GM23338 (cell line): ENCODE data around the gene EP400. TPM values are rescaled to one million over a fixed set of nuclear protein-coding genes. Genes with fewer than 3 reads are reported as not detected.

Experiments used
- ATAC-seq: fragments of 200-7000 bp; cut with Tn5 transposase; 3 replicates; pipeline ENCODE4 v1.9.1; 2020
- DNase-seq: peaks from one replicate; pipeline ENCODE4 v3.0.0-alpha.2; 2015; ENCODE audit warnings: low spot score
- H2AFZ ChIP-seq: fragments of 200-600 bp; sonication (generic); 2 replicates; pipeline ENCODE4 v1.8.0; 2016; ENCODE audit warnings: antibody characterized with exemption, mild to moderate bottlenecking, moderate library complexity
- H3F3A ChIP-seq: fragments of 200-600 bp; sonication (generic); replicated peaks from 2 replicates; pipeline ENCODE4 v1.8.0; 2017; ENCODE audit warnings: antibody characterized with exemption, mixed run types, low read depth
- H3K27ac ChIP-seq: fragments of 200-600 bp; sonication (generic); 2 replicates; pipeline ENCODE4 v1.6.1; 2016; ENCODE audit warnings: low read depth
- H3K27me3 ChIP-seq: fragments of 200-600 bp; sonication (generic); 2 replicates; pipeline ENCODE4 v1.8.0; 2016; ENCODE audit warnings: mild to moderate bottlenecking, mixed run types, moderate library complexity; ENCODE audit not compliant: insufficient read depth
- H3K36me3 ChIP-seq: fragments of 200-600 bp; sonication (generic); 2 replicates; pipeline ENCODE4 v1.8.0; 2016; ENCODE audit warnings: mild to moderate bottlenecking; ENCODE audit not compliant: insufficient read depth
- H3K4me1 ChIP-seq: fragments of 200-600 bp; sonication (generic); 2 replicates; pipeline ENCODE4 v1.8.0; 2016; ENCODE audit warnings: mild to moderate bottlenecking, moderate library complexity; ENCODE audit not compliant: insufficient read depth
- H3K4me2 ChIP-seq: fragments of 200-600 bp; sonication (generic); 2 replicates; pipeline ENCODE4 v1.7.1; 2017; ENCODE audit warnings: mixed run types
- H3K4me3 ChIP-seq: fragments of 200-600 bp; sonication (generic); 2 replicates; pipeline ENCODE4 v1.6.1; 2016; ENCODE audit warnings: mixed run types
- H3K79me2 ChIP-seq: fragments of 200-600 bp; sonication (generic); replicated peaks from 2 replicates; pipeline ENCODE4 v1.8.0; 2017; ENCODE audit warnings: mild to moderate bottlenecking; ENCODE audit not compliant: insufficient read depth
- H3K9me2 ChIP-seq: fragments of 200-600 bp; sonication (generic); 2 replicates; pipeline ENCODE4 v1.8.0; 2017; ENCODE audit not compliant: insufficient read depth
- H4K20me1 ChIP-seq: fragments of 200-600 bp; sonication (generic); replicated peaks from 2 replicates; pipeline ENCODE4 v1.8.0; 2017; ENCODE audit warnings: mild to moderate bottlenecking; ENCODE audit not compliant: insufficient read depth
- H3K27ac Mint-ChIP-seq: 2 replicates; pipeline ENCODE4 v1.8.0; 2020; ENCODE audit warnings: inconsistent platforms, mild to moderate bottlenecking, moderate library complexity, mixed read lengths
- H3K27me3 Mint-ChIP-seq: 3 replicates; pipeline ENCODE4 v1.8.0; 2022; ENCODE audit warnings: low read depth, mild to moderate bottlenecking, moderate library complexity, mixed read lengths, inconsistent platforms; ENCODE audit not compliant: insufficient read depth, poor library complexity
- H3K36me3 Mint-ChIP-seq: 3 replicates; pipeline ENCODE4 v1.8.0; 2021; ENCODE audit warnings: low read depth, mild to moderate bottlenecking, inconsistent platforms, moderate library complexity, mixed read lengths
- H3K4me1 Mint-ChIP-seq: 3 replicates; pipeline ENCODE4 v1.8.0; 2020; ENCODE audit warnings: mild to moderate bottlenecking, inconsistent platforms, mixed read lengths
- H3K4me3 Mint-ChIP-seq: 3 replicates; pipeline ENCODE4 v1.8.0; 2021; ENCODE audit warnings: moderate library complexity, mild to moderate bottlenecking, inconsistent platforms, mixed read lengths
- H3K9me3 Mint-ChIP-seq: 3 replicates; pipeline ENCODE4 v1.8.0; 2020; ENCODE audit warnings: moderate library complexity, mild to moderate bottlenecking, inconsistent platforms, mixed read lengths
- CREB1 ChIP-seq: fragments of 250-450 bp; sonication (Bioruptor Pico); IDR thresholded peaks from 2 replicates; pipeline ENCODE4 v1.5.0; 2020; ENCODE audit warnings: low read depth, mild to moderate bottlenecking, moderate library complexity
- EZH2phosphoT487 ChIP-seq: fragments of 200-600 bp; sonication (generic); IDR thresholded peaks from one replicate; pipeline ENCODE4 v1.8.1; 2018; ENCODE audit warnings: antibody characterized with exemption; ENCODE audit not compliant: unreplicated experiment
- JUNB ChIP-seq: IDR thresholded peaks from one replicate; pipeline ENCODE4 v1.6.1; 2016; ENCODE audit warnings: antibody characterized with exemption; ENCODE audit not compliant: unreplicated experiment
- NANOG ChIP-seq: IDR thresholded peaks from 2 replicates; pipeline ENCODE4 v1.6.1; 2016; ENCODE audit warnings: antibody characterized with exemption, borderline replicate concordance
- POLR2AphosphoS5 ChIP-seq: IDR thresholded peaks from 2 replicates; pipeline ENCODE4 v1.6.1; 2016; ENCODE audit warnings: antibody characterized with exemption, low read depth
- REST ChIP-seq: IDR thresholded peaks from one replicate; pipeline ENCODE4 v1.6.1; 2018; ENCODE audit warnings: antibody characterized with exemption; ENCODE audit not compliant: unreplicated experiment
- STAT1 ChIP-seq: IDR thresholded peaks from one replicate; pipeline ENCODE4 v1.6.1; 2016; ENCODE audit warnings: antibody characterized with exemption; ENCODE audit not compliant: unreplicated experiment
- ZNF462 ChIP-seq: fragments of 250-450 bp; sonication (Bioruptor Pico); IDR thresholded peaks from 2 replicates; pipeline ENCODE4 v1.5.0; 2020; ENCODE audit warnings: mild to moderate bottlenecking, moderate library complexity
- polyA plus RNA-seq: library from polyadenylated mRNA; unstranded; fragments of >200 nt; fragmentation: Nextera tagmentation; extraction: Ambion mirVana; gene quantifications from 2 replicates; pipeline ENCODE4 v1.2.1, GENCODE V29; 2016
- total RNA-seq: library from RNA; depleted of rRNA; stranded (reverse); fragments of >200 nt; shearing (Covaris generic); gene quantifications from 2 replicates; pipeline ENCODE4 v1.2.3, GENCODE V29; 2014
- TF ChIP-seq, protein P1 (sequence below), 2 experiments: fragments of 200-600 bp in 1 of 2; sonication (generic) in 1 of 2; conservative IDR thresholded peaks; 2 replicates each; pipeline versions ENCODE4 v1.5.1 to v1.6.1; 2016 to 2017; ENCODE audit warnings: antibody characterized with exemption in 2 of 2, low read depth in 2 of 2, mild to moderate bottlenecking in 2 of 2, moderate library complexity in 1 of 2

The EP400 gene
- total and polyA plus RNA-seq, 2 experiments from 2014 or later = 26.3 to 57.2 TPM

DNA sequence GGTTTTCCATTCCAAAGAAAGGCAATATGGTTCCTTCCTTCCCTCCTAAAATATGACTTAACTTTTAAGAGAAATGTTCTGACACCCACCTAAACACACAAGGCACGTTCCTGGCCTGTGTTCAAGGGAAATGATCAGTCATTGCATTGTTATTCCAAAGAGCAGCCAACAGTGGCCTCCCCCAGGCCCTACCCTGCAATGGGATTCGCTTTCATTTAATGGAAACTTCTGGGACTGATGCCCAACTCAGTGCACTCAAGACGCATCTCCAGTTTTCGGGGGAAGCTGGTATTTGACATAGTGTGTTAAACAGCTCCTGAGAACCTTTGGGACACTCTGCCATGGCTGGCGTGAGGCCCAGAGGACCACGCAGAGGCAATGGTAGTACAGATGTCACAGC lies 128.4 kb downstream of the EP400 start:
- no peak overlapping the region for H3K4me3 Mint-ChIP-seq
- no peak overlapping the region for H3K27ac Mint-ChIP-seq
- no peak overlapping the region for H3K27ac ChIP-seq
- peaks cover 1% of the 10 kb centered on the region for H3K27me3 Mint-ChIP-seq
- H3K4me2 ChIP-seq = no peak overlapping the region
- no peaks in the 10 kb centered on the region for H4K20me1 ChIP-seq
- H3K36me3 ChIP-seq = peaks cover 27% of the 10 kb centered on the region
- H3K4me3 ChIP-seq = no peak overlapping the region
- H3K4me1 ChIP-seq = 0 out of 2 replicates have a peak, but pooled peaks cover 3% of the 10 kb centered on the region
- H3K79me2 ChIP-seq = no peaks in the 10 kb centered on the region
- H3K27me3 ChIP-seq = no peaks in the 10 kb centered on the region
- H3K9me2 ChIP-seq = no peaks in the 10 kb centered on the region
- peaks cover 48% of the 10 kb centered on the region for H3K36me3 Mint-ChIP-seq
- peaks cover 4% of the 10 kb centered on the region; the same call in 1 of the 3 replicates for H3K4me1 Mint-ChIP-seq
- ATAC-seq = no peak
- H3K9me3 Mint-ChIP-seq = no peaks in the 10 kb centered on the region; the same call in 2 of the 3 replicates
- 0 out of 2 replicates have a peak, but pooled peaks cover 14% of the 10 kb centered on the region for H3F3A ChIP-seq
- TF ChIP-seq POLR2AphosphoS5 = no peak
- no peak for TF ChIP-seq REST
- TF ChIP-seq CREB1 (CRISPR knock-in tag) = no peak
- no peak for TF ChIP-seq STAT1
- no peak for TF ChIP-seq JUNB
- TF ChIP-seq EZH2phosphoT487 = no peak
- TF ChIP-seq, protein P1, sequence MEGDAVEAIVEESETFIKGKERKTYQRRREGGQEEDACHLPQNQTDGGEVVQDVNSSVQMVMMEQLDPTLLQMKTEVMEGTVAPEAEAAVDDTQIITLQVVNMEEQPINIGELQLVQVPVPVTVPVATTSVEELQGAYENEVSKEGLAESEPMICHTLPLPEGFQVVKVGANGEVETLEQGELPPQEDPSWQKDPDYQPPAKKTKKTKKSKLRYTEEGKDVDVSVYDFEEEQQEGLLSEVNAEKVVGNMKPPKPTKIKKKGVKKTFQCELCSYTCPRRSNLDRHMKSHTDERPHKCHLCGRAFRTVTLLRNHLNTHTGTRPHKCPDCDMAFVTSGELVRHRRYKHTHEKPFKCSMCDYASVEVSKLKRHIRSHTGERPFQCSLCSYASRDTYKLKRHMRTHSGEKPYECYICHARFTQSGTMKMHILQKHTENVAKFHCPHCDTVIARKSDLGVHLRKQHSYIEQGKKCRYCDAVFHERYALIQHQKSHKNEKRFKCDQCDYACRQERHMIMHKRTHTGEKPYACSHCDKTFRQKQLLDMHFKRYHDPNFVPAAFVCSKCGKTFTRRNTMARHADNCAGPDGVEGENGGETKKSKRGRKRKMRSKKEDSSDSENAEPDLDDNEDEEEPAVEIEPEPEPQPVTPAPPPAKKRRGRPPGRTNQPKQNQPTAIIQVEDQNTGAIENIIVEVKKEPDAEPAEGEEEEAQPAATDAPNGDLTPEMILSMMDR (conservative IDR thresholded peaks at IDR 0.05; ENCODE audit: low read depth in 2 of 2) = no peak
- no peak for TF ChIP-seq NANOG
- DNase-seq = no peak
- H2AFZ ChIP-seq = no peak overlapping the region

- H3K9me2 ChIP-seq = no peaks in the 10 kb centered on the region
- H3K27ac ChIP-seq = 0 out of 2 replicates have a peak overlapping the region, but pooled peaks have one; percentile 50
- Mint-ChIP-seq H3K4me1 (peaks cover 10% of the 10 kb centered on the region), H3K9me3 (no peaks in the 10 kb centered on the region; the same call in 2 of the 3 replicates), H3K4me3 (no peak overlapping the region), H3K27ac (no peak overlapping the region), H3K36me3 (peaks cover 41% of the 10 kb centered on the region), H3K27me3 (peaks cover 5% of the 10 kb centered on the region)
- H3K79me2 ChIP-seq = no peaks in the 10 kb centered on the region
- ATAC-seq (no peak), DNase-seq (no peak)
- 0 out of 2 replicates have a peak, but pooled peaks cover 14% of the 10 kb centered on the region for H3F3A ChIP-seq
- H3K4me1 ChIP-seq = 0 out of 2 replicates have a peak, but pooled peaks cover 3% of the 10 kb centered on the region
- H2AFZ ChIP-seq = no peak overlapping the region
- no peaks in the 10 kb centered on the region for H3K27me3 ChIP-seq
- H4K20me1 ChIP-seq = no peaks in the 10 kb centered on the region
- no peak overlapping the region for H3K4me3 ChIP-seq
- H3K4me2 ChIP-seq = no peak overlapping the region
- H3K36me3 ChIP-seq = peaks cover 24% of the 10 kb centered on the region
- TF ChIP-seq ZNF462 (CRISPR knock-in tag) (no peak), STAT1 (no peak)
These were observed 129.5 kb downstream of the EP400 start for GRCh38 chr12:132079200-132079599.
